BJ (cell line): Measurements from ENCODE around the gene CHCHD3. TPM values are rescaled to one million over a fixed set of nuclear protein-coding genes. Genes with fewer than 3 reads are reported as not detected.
A peak's percentile ranks its signal among the peaks of the same experiment; 100 is the strongest.
"Not testable (repeated sequence)": the region's sequence is repeated elsewhere in the genome, so short reads cannot be mapped to it uniquely, and the experiment has no call there.

Experiments
- CTCF ChIA-PET: fragments of 350-600 bp; formaldehyde crosslinking; extraction: SDS; loops from one replicate; lab custom pipeline; 2021; ENCODE audit warnings: antibody characterized with exemption, inconsistent platforms; lab: Yijun Ruan, JAX
- POLR2A ChIA-PET: fragments of 300-600 bp; sonication (Branson Sonifier 250); formaldehyde crosslinking; extraction: SDS; loops from one replicate; lab custom pipeline; 2021; ENCODE audit warnings: antibody characterized with exemption; lab: Charles Lee
- DNase-seq: peaks from one replicate; pipeline ENCODE4 v3.0.0-alpha.2; 2011; ENCODE audit warnings: low read depth
- H3K27me3 ChIP-seq: 2 replicates; pipeline ENCODE4 v1.6.0; 2011; ENCODE audit warnings: low read length; ENCODE audit not compliant: control insufficient read depth, insufficient read depth
- H3K36me3 ChIP-seq: 2 replicates; pipeline ENCODE4 v1.5.1; 2011; ENCODE audit warnings: low read length; ENCODE audit not compliant: control insufficient read depth, insufficient read depth
- H3K4me3 ChIP-seq: 2 replicates; pipeline ENCODE4 v1.5.1; 2011; ENCODE audit warnings: low read depth, mild to moderate bottlenecking, control low read depth, low read length
- CTCF ChIP-seq: IDR thresholded peaks from 2 replicates; pipeline ENCODE4 v1.5.1; 2011; ENCODE audit warnings: low read depth, mild to moderate bottlenecking, control low read depth, inconsistent platforms, low read length, moderate library complexity; ENCODE audit not compliant: insufficient read depth
- polyA plus RNA-seq: library from polyadenylated mRNA; depleted of rRNA; stranded (reverse); fragments of >200 nt; gene quantifications from 2 replicates; pipeline ENCODE4 v1.2.3, GENCODE V29; 2011

CHCHD3 gene
- polyA plus RNA-seq, 1 experiment = 47.2 TPM

- Histone ChIP-seq H3K4me3 (no peak overlapping the region), H3K36me3 (no peaks in the 10 kb centered on the region; the same call in 1 of the 2 replicates), H3K27me3 (no peaks in the 10 kb centered on the region)
- DNase-seq = no peak
- ChIA-PET POLR2A (no interaction called here), CTCF (interaction anchor here (1.0 kb wide), 1 partner anchor 11 kb away, joined by 4 read pairs; no protein-coding TSS in a partner anchor)
- TF ChIP-seq CTCF = no peak
Measured at GRCh38 chr7:132935608-132936007, 146.3 kb downstream of the CHCHD3 start.

- Histone ChIP-seq H3K27me3 (no peaks in the 10 kb centered on the region), H3K36me3 (no peaks in the 10 kb centered on the region; the same call in 1 of the 2 replicates), H3K4me3 (no peak overlapping the region)
- no peak for DNase-seq
- ChIA-PET POLR2A (no interaction called here), CTCF (no interaction called here)
- no peak for TF ChIP-seq CTCF
Measured at GRCh38 chr7:132934017-132934416, 147.9 kb downstream of the CHCHD3 start.

- ChIA-PET CTCF (no interaction called here), POLR2A (no interaction called here)
- Histone ChIP-seq H3K27me3 (no peaks in the 10 kb centered on the region), H3K4me3 (no peak overlapping the region), H3K36me3 (no peaks in the 10 kb centered on the region)
- DNase-seq = peak; percentile 32
- TF ChIP-seq CTCF = no peak
Measured at GRCh38 chr7:132933072-132933458, 148.8 kb downstream of the CHCHD3 start.

- ChIA-PET POLR2A (no interaction called here), CTCF (interaction anchor here (0.7 kb wide), 1 partner anchor 51 kb away, joined by 3 read pairs; no protein-coding TSS in a partner anchor)
- TF ChIP-seq CTCF = no peak
- no peak for DNase-seq
- no peak overlapping the region for H3K4me3 ChIP-seq
- no peaks in the 10 kb centered on the region for H3K27me3 ChIP-seq
- no peaks in the 10 kb centered on the region for H3K36me3 ChIP-seq
Measured at GRCh38 chr7:132932296-132933071, 149.4 kb downstream of the CHCHD3 start.

DNA sequence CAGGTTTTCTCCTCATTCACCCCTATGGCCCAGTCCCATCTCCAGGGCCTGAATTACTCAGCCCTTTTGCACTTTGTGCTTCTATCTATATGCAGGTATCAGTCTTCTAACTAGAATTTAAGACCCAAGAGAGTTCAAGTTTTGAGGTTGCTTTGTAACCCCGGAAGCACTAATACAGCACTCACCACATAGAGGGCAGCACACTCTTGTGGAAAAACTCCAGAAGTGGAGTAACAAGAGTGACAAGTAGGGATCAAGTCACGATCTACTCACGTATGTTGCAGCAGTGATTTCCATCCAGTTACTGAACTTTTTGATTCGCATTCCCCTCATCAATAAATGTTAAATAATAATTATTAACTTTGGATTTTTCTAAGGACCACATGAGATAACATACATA, 151.0 kb downstream of the CHCHD3 start:
- ChIA-PET CTCF (no interaction called here), POLR2A (no interaction called here)
- Histone ChIP-seq H3K27me3 (no peaks in the 10 kb centered on the region), H3K4me3 (no peak overlapping the region), H3K36me3 (no peaks in the 10 kb centered on the region)
- TF ChIP-seq CTCF = 0 out of 2 replicates have a peak, but pooled peaks have one; percentile 17
- DNase-seq = no peak

GRCh38 chr7:132929944-132930343, 151.9 kb downstream of the CHCHD3 start:
- H3K4me3 ChIP-seq, POLR2A ChIA-PET, DNase-seq, H3K27me3 ChIP-seq, H3K36me3 ChIP-seq: not testable (repeated sequence)
- CTCF ChIA-PET = interaction anchor here (0.5 kb wide), 1 partner anchor 726 kb away, joined by 3 read pairs; no protein-coding TSS in a partner anchor
